ENCODE measurements around the gene KANK2.

KANK2 gene

GRCh38 chr19:11208561-11209471 is 11.5 kb upstream of the KANK2 start:
- no peak for FAIRE-seq

GRCh38 chr19:11205939-11206570 is 8.7 kb upstream of the KANK2 start:
- TF ChIP-seq, protein P1, sequence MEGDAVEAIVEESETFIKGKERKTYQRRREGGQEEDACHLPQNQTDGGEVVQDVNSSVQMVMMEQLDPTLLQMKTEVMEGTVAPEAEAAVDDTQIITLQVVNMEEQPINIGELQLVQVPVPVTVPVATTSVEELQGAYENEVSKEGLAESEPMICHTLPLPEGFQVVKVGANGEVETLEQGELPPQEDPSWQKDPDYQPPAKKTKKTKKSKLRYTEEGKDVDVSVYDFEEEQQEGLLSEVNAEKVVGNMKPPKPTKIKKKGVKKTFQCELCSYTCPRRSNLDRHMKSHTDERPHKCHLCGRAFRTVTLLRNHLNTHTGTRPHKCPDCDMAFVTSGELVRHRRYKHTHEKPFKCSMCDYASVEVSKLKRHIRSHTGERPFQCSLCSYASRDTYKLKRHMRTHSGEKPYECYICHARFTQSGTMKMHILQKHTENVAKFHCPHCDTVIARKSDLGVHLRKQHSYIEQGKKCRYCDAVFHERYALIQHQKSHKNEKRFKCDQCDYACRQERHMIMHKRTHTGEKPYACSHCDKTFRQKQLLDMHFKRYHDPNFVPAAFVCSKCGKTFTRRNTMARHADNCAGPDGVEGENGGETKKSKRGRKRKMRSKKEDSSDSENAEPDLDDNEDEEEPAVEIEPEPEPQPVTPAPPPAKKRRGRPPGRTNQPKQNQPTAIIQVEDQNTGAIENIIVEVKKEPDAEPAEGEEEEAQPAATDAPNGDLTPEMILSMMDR (IDR thresholded peaks at IDR 0.05; ENCODE audit: insufficient read depth, missing control alignments), result no peak
- no peak for DNase-seq (ENCODE audit: insufficient read length, low spot score)
- FAIRE-seq, result no peak

More at GRCh38 chr19:11208561-11209471, 11.5 kb upstream of the KANK2 start:
- TF ChIP-seq, protein P1 (IDR thresholded peaks at IDR 0.05; ENCODE audit: insufficient read depth, missing control alignments), result no peak
- DNase-seq (ENCODE audit: insufficient read length, low spot score), result no peak

DNA sequence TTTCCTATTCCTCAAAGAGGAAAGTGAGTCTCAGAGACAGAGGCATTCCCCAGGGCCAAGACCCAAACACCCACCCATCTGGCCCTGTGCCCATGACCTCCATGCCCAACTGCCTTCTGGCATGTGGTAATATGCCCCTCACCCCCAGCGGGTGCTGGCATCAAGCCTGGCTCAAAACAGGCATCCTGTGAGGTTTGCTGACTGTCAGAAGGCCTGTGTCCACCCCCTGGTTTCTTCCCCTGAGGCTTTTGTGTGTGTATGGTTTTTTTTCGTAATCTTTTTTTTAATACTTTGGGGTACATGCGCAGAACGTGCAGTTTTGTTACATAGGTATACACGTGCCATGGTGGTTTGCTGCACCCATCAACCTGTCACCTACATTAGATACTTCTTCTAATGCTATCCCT is 7.6 kb upstream of the KANK2 start:
- TF ChIP-seq, protein P1 (IDR thresholded peaks at IDR 0.05; ENCODE audit: insufficient read depth, missing control alignments), result no peak
- no peak for DNase-seq (ENCODE audit: insufficient read length, low spot score)
- FAIRE-seq, result no peak

DNA sequence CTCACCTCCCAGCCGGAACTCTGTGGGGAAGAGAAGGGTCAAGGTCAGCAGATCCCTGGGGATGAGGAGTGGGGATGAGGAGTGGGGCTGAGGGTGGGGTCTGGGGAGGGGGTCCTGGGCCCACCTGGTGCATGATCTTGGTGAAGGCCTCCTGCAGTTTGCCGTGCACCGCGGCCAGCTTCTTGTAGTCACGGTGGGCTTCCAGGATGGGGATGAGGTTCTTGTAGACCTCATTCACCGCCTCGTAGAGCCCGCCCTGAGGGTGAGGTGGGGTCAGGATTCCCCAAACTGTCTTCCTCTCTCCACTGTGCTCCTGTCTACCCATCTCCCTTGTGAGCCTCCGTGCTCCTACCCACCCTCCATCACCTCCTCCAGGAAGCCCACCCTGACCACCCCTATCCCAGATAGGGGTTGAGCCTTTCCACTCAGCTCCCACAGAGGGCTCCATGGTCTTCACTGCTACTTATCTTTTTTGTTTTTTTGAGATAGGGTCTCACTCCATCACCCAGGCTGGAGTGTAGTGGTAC is 6.8 kb upstream of the KANK2 start:
- FAIRE-seq (no peak), DNase-seq (ENCODE audit: insufficient read length, low spot score) (no peak)
- TF ChIP-seq, protein P1 (IDR thresholded peaks at IDR 0.05; ENCODE audit: insufficient read depth, missing control alignments), result no peak

- TF ChIP-seq, protein P1 (IDR thresholded peaks at IDR 0.05; ENCODE audit: insufficient read depth, missing control alignments), result peak; percentile 67
- DNase-seq (ENCODE audit: insufficient read length, low spot score) (peak; percentile 83), FAIRE-seq (no peak)
Measured at GRCh38 chr19:11203194-11204075, 6.1 kb upstream of the KANK2 start.

GRCh38 chr19:11202488-11203193 is 5.3 kb upstream of the KANK2 start:
- TF ChIP-seq, protein P1 (IDR thresholded peaks at IDR 0.05; ENCODE audit: insufficient read depth, missing control alignments), result no peak
- no peak for FAIRE-seq
- DNase-seq (ENCODE audit: insufficient read length, low spot score), result no peak
